GM18907 (cell line): Measurements from ENCODE around the gene FITM1.

Source experiments
- ATAC-seq: cut with Tn5 transposase; IDR thresholded peaks from one replicate; pipeline ENCODE4 v1.9.1; 2021; ENCODE audit warnings: mild to moderate bottlenecking, moderate library complexity; ENCODE audit not compliant: unreplicated experiment

FITM1 gene

GRCh38 chr14:24159777-24160498, 29.5 kb downstream of the FITM1 start:
- no peak for ATAC-seq

- peak; percentile 4 for ATAC-seq
Observed at GRCh38 chr14:24160499-24160849, 30.0 kb downstream of the FITM1 start.

DNA sequence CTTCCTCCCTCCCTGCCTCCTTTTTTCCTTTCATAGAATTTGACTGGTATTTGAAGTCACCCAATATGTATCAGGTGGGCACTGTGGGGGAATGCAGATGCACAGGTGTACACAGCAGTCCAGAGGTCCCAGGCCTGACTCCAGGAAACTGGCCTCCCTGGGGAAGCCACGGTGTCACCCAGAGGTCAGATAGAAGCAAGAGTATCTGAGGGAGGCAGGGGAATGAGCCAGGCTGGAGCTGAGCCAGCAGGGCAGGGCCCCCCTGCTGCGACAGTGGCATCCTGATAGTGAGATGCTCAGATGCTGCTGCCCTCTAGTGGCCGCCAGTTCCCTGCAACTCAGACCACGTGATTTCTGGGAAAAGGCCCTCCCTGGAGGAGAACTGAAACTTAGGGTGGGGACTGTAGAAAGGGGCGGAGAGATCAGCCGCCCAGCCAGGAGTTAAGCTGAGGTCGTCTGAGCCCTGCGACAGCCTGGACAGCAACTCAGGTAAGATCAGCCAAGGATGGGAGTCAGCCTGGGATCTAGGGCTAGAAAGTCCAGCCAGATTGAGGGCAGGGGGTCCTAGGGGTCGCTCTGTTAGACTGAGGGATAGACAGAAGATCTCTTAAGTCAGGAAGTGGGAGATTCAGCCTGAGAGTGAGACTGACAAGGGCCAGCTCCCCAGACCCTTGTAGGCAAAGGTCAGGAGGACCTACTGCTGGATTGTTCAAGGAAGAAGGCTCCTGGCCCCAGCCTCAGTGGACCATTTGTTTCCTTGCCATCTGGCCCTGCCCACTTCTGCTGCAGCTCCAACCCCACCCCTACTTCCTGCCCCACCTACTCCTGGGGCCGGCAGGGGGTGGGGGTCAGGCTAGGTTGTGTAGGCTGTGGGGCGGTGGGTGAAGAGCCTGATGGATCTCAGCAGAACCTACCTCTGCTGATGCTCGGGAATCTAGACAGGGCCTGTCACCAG, 30.7 kb downstream of the FITM1 start, which contains the start of gene IRF9:
IRF9 (plus strand) TSS at position 416 of the 955 bp plus-strand sequence. CDS start 880 bp downstream, outside the sequence.
- peak; percentile 83 for ATAC-seq

DNA sequence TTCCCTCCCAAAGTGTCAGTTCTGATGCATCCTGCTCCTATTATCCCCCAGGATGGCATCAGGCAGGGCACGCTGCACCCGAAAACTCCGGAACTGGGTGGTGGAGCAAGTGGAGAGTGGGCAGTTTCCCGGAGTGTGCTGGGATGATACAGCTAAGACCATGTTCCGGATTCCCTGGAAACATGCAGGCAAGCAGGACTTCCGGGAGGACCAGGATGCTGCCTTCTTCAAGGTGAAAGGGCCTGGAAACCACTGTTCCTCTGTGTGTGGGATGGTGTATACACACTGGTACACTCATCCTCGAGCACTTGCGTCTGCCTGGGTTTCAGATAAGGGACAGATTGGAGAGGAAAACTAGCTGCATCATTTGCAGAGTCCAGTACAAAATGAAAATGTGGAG, 31.6 kb downstream of the FITM1 start:
- no peak for ATAC-seq

GRCh38 chr14:24164518-24164991, 34.1 kb downstream of the FITM1 start:
- ATAC-seq, result no peak

GRCh38 chr14:24165785-24166184, 35.3 kb downstream of the FITM1 start:
- ATAC-seq, result no peak

GRCh38 chr14:24167469-24168114, 37.1 kb downstream of the FITM1 start:
- ATAC-seq, result no peak

- ATAC-seq, result peak; percentile 83
Observed at GRCh38 chr14:24171422-24172260, 41.2 kb downstream of the FITM1 start, which contains the start of gene REC8. Gene REC8 (plus strand): TSS chr14:24172080. CDS start chr14:24172553, 473 bp downstream.

GRCh38 chr14:24172261-24172860, 41.9 kb downstream of the FITM1 start:
- no peak for ATAC-seq

GRCh38 chr14:24172871-24173281, 42.4 kb downstream of the FITM1 start:
- ATAC-seq, result no peak

DNA sequence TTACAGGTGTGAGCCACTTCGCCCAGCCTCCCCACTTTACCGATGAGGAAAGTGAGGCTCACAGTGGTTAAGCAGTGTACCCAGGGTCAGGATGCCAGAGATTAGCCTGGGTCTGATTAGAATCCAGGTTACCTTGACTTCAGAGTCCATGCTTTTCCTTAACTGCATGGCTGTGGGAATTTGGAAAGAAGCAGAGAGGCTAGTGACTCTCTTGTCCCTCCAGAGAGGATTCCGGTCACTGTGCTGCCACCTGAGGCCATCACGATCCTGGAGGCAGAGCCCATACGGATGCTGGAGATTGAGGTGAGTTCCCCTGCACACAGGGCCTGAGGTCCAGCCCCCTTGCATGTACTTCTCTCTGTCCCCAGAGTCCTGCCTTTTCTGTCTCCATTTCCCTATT, 46.1 kb downstream of the FITM1 start:
- no peak for ATAC-seq

DNA sequence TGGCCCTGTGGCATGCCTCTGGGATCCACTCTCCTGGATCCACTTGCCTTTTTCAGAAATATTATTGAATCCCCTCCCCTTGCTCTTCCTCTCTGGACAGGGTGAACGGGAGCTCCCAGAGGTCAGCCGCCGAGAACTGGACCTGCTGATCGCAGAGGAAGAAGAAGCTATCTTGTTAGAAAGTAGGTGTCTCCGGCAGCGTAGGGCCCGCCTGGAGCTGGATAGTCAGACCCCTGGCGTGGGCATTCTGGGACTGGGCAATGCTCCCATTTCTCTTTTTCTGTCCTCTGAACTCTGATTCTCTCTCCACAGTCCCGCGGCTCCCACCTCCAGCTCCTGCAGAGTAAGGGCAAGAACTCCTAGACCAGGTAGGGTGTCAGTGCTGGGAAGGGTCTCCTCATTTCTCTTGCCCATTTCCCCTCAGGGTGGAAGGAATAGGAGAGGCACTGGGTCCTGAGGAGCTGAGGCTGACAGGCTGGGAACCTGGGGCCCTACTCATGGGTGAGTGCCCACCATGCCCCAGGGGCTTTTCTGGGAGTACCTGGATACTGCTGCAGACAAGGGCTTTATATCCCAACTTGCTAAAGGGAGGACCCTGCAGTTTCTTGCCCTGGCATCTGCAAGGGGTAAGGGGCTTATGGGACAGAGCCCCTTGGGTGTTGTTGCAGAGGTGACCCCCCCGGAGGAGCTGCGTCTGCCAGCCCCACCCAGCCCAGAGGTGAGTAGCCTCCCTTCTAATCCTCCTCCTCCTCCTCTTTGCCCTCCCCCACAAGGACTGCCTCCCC, 46.8 kb downstream of the FITM1 start:
- ATAC-seq, result no peak

GRCh38 chr14:24177891-24178290, 47.4 kb downstream of the FITM1 start:
- ATAC-seq, result no peak

- ATAC-seq, result no peak
Observed at GRCh38 chr14:24178399-24179178, 48.1 kb downstream of the FITM1 start.

DNA sequence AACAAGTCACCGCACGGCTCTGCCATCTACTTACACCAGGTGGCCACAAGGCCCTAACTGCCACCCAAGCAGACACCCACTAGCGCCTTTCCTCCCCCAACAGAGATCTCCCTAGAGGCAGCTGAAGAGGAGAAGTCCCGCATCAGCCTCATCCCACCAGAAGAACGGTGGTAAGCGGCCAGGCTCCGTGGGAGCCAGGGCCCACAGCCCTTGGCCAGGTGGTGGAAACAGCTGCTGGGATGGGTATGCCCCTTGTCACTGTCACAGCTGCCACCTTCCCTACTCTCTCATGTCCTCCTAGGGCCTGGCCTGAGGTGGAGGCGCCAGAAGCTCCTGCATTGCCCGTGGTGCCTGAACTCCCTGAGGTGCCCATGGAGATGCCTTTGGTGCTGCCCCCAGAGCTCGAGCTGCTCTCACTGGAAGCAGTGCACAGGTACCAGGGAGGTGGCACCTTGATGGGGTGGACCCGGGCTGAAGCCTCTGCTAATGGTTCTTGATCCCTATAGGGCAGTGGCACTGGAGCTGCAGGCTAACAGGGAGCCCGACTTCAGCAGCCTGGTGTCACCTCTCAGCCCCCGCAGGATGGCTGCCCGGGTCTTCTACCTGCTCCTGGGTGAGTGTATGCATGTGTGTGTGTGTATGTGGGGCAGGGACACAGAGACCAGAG, 49.0 kb downstream of the FITM1 start:
- no peak for ATAC-seq

DNA sequence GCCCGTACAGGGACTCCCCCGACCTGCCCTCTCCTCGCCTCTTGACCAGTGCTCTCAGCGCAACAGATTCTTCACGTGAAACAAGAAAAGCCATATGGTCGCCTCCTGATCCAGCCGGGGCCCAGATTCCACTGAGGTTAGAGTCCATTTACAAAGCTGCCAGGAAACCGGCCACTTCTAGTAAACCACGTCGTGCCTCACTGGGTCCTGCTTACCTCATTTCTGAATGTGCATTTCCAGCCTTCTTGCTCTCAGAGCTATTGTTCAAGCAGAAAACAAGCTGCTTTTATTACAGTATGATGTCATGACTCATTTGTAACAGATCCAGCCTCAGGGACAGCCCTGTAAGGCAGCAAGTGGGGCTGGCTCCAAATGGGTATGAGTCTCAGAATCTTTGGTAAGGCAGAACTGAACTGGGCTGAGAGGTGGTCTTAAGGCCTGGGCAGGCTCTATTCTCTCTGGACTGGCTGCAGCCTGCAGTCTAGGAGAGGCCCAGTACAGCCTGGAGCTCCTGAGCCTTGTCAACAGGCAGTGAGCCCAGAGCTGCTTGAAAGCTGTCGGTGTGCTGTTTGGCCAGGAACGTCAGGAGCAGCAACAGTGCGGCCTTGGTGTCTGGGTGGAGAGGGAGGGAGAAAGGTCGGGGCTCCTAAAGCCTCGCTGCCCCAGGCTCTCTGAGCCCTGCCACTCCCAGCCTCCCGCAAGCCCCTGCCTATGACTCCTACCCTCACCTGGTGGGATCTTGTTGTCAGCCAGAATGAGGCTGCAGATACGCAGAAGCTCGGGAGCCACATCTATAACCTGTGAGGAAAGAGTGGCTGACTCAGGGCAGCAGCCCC, 49.7 kb downstream of the FITM1 start:
- ATAC-seq, result no peak
